Measurements from ENCODE around the gene LRP1-AS. TPM values are rescaled to one million over a fixed set of nuclear protein-coding genes. Genes with fewer than 3 reads are reported as not detected.
A peak's percentile ranks its signal among the peaks of the same experiment; 100 is the strongest.
"Not testable (repeated sequence)": the region's sequence is repeated elsewhere in the genome, so short reads cannot be mapped to it uniquely, and the experiment has no call there.

Gene LRP1-AS
- total RNA-seq, 2 donors from 2014 or later: not detected

GRCh38 chr12:57129889-57130288 is 17.5 kb downstream of the LRP1-AS start:
- intact Hi-C loops (cut with DNase I, micrococcal nuclease): no loop called here
- DNase-seq (no peak), ATAC-seq (no peak)

GRCh38 chr12:57129321-57129842 is 18.0 kb downstream of the LRP1-AS start:
- no peak for DNase-seq
- intact Hi-C loops (cut with DNase I, micrococcal nuclease): no loop called here

GRCh38 chr12:57128519-57129247 is 18.7 kb downstream of the LRP1-AS start:
- no peak for ATAC-seq
- DNase-seq: peak in 1 of 2 donors; percentile 43
- intact Hi-C loops (cut with DNase I, micrococcal nuclease): no loop called here

More at GRCh38 chr12:57129321-57129842, 18.0 kb downstream of the LRP1-AS start:
- ATAC-seq: no peak

- DNase-seq (peak; percentile 89 to 90), ATAC-seq (peak; percentile 71)
- intact Hi-C loops (cut with DNase I, micrococcal nuclease): no loop called here
These were observed 19.5 kb downstream of the LRP1-AS start, which contains the start of gene LRP1 for GRCh38 chr12:57127726-57128518. Gene LRP1 (plus strand): TSS chr12:57128483. CDS start chr12:57128965, 482 bp downstream.

GRCh38 chr12:57127101-57127725 is 20.2 kb downstream of the LRP1-AS start:
- DNase-seq (peak; percentile 89), ATAC-seq (peak; percentile 80)
- intact Hi-C loops (cut with DNase I, micrococcal nuclease): no loop called here

- intact Hi-C loops (cut with DNase I, micrococcal nuclease): no loop called here
- ATAC-seq (no peak), DNase-seq (no peak)
These were observed 20.9 kb downstream of the LRP1-AS start for GRCh38 chr12:57126561-57126960.

- intact Hi-C loops (cut with DNase I, micrococcal nuclease): no loop called here
- DNase-seq: no peak
- no peak for ATAC-seq
These were observed 21.4 kb downstream of the LRP1-AS start for GRCh38 chr12:57126061-57126460.

- DNase-seq (peak; percentile 61 to 80), ATAC-seq (peak; percentile 14)
- intact Hi-C loops (cut with DNase I, micrococcal nuclease): loop anchor here in 1 of 2 donors (2.0 kb wide), 1 partner anchor 58 kb away; no protein-coding TSS in a partner anchor
These were observed 23.1 kb downstream of the LRP1-AS start for GRCh38 chr12:57124261-57124877.

- ATAC-seq (no peak), DNase-seq (no peak)
- intact Hi-C loops (cut with DNase I, micrococcal nuclease): loop anchor here in 1 of 2 donors (2.0 kb wide), 2 partner anchors 53 to 59 kb away; no protein-coding TSS in a partner anchor
These were observed 23.6 kb downstream of the LRP1-AS start for GRCh38 chr12:57123813-57124212.

- ATAC-seq; DNase-seq; intact Hi-C loops (cut with DNase I, micrococcal nuclease): not testable (repeated sequence)
These were observed 26.7 kb downstream of the LRP1-AS start for GRCh38 chr12:57120718-57121117.

GRCh38 chr12:57119294-57120085 is 27.9 kb downstream of the LRP1-AS start:
- DNase-seq (no peak), ATAC-seq (no peak)
- intact Hi-C loops (cut with DNase I, micrococcal nuclease): loop anchor here in 1 of 2 donors (10.0 kb wide), 1 partner anchor 55 kb away; no protein-coding TSS in a partner anchor

- DNase-seq: no peak
- intact Hi-C loops (cut with DNase I, micrococcal nuclease): loop anchor here in 1 of 2 donors (10.0 kb wide), 1 partner anchor 54 kb away; no protein-coding TSS in a partner anchor
- peak; percentile 52 for ATAC-seq
These were observed 28.6 kb downstream of the LRP1-AS start for GRCh38 chr12:57118711-57119271.

GRCh38 chr12:57116580-57117281 is 30.7 kb downstream of the LRP1-AS start:
- no peak for ATAC-seq
- intact Hi-C loops (cut with DNase I, micrococcal nuclease): loop anchor here in 1 of 2 donors (10.0 kb wide), 1 partner anchor 52 kb away; no protein-coding TSS in a partner anchor
- DNase-seq: no peak

GRCh38 chr12:57112492-57113294 is 34.7 kb downstream of the LRP1-AS start:
- intact Hi-C loops (cut with DNase I, micrococcal nuclease): loop anchor here (2.0 to 10.0 kb wide), 3 partner anchors 44 to 100 kb away; no protein-coding TSS in a partner anchor
- no peak for ATAC-seq
- DNase-seq: peak in 1 of 2 donors; percentile 91

GRCh38 chr12:57111031-57111734 is 36.2 kb downstream of the LRP1-AS start, which contains the start of gene STAT6:
Gene STAT6 (minus strand): TSS chr12:57111362. CDS start chr12:57108278, 3,084 bp downstream.
- ATAC-seq (peak; percentile 79), DNase-seq (peak; percentile 90 to 92)
- intact Hi-C loops (cut with DNase I, micrococcal nuclease): loop anchor here (5.0 to 10.0 kb wide), 2 partner anchors 46 to 99 kb away; no protein-coding TSS in a partner anchor

Data from left colon (tissue), 2 donors.